ENCODE data around the gene SNX8.

Gene SNX8

DNA sequence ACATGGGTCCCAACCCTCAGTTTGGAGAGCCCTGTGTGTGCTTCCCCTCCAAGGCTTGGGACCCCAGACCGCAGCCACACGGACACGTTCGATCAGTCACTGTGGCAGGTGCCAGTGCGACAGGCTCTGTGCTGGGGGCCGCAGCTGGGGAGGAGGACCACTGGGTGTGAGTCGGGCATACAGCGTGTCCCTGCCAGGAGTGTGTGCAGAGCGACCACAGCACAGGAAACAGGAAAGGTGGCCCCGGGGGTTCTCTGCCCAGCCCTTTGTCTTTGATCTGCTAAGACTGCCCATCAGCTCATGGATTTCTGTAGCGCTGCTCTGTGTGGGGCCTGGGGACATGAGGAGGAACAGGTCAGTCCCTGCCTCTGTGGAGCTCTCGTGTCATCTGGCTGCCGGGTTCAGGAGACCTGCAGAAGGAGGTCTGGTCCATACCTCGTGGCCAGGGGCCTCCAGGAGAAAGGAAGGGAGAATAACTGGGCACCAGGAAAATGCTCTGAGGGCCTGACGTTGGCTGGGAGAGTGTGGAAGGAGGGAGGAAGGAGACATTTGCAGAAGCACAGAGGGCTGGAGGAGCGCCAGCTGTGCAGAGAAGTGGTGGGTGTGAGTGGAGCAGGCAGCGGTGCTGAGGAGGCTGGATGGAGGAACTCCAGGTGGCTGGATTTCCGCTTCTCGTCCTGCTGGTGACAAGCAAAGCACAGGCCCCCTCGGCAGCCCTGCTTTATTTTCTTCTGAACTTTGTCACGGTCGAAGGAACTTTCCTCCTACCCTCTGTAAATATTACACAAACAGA lies 68.2 kb downstream of the SNX8 start:
- FAIRE-seq: no peak
- no peak for DNase-seq (ENCODE audit: insufficient read length, low spot score)

DNA sequence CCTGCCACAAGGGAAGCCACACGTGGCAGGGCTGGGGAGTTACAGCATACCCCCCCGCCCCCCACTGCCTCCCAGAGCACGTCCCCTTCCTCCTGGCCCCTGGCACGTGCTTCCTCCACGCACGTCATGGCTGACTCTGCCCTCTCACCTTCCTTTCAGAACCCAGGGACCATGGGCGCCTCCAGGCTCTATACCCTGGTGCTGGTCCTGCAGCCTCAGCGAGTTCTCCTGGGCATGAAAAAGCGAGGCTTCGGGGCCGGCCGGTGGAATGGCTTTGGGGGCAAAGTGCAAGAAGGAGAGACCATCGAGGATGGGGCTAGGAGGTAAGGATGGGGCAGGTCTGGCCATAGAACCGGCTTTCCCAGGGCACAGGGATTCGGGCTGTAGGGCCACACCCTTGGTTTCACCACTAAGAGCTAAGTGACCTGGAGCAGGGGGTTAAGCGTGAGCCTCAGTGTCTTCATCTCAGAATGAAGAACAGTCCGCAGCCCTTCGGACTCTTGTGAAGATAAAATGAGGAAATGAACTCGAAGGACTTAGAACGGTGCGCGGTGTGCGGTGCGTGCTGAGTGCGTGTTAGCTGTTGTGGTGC lies 69.7 kb downstream of the SNX8 start:
- no peak for FAIRE-seq
- no peak for DNase-seq (ENCODE audit: insufficient read length, low spot score)
- TF ChIP-seq POLR2A (IDR thresholded peaks at IDR 0.05; ENCODE audit: low read depth, low read length): no peak

More for the DNA sequence above, 68.2 kb downstream of the SNX8 start:
- TF ChIP-seq POLR2A (IDR thresholded peaks at IDR 0.05; ENCODE audit: low read depth, low read length): no peak

GRCh38 chr7:2243458-2243857 lies 70.8 kb downstream of the SNX8 start:
- DNase-seq (ENCODE audit: insufficient read length, low spot score): no peak
- no peak for FAIRE-seq
- TF ChIP-seq POLR2A (IDR thresholded peaks at IDR 0.05; ENCODE audit: low read depth, low read length): no peak; the same call in none of the 2 replicates

DNA sequence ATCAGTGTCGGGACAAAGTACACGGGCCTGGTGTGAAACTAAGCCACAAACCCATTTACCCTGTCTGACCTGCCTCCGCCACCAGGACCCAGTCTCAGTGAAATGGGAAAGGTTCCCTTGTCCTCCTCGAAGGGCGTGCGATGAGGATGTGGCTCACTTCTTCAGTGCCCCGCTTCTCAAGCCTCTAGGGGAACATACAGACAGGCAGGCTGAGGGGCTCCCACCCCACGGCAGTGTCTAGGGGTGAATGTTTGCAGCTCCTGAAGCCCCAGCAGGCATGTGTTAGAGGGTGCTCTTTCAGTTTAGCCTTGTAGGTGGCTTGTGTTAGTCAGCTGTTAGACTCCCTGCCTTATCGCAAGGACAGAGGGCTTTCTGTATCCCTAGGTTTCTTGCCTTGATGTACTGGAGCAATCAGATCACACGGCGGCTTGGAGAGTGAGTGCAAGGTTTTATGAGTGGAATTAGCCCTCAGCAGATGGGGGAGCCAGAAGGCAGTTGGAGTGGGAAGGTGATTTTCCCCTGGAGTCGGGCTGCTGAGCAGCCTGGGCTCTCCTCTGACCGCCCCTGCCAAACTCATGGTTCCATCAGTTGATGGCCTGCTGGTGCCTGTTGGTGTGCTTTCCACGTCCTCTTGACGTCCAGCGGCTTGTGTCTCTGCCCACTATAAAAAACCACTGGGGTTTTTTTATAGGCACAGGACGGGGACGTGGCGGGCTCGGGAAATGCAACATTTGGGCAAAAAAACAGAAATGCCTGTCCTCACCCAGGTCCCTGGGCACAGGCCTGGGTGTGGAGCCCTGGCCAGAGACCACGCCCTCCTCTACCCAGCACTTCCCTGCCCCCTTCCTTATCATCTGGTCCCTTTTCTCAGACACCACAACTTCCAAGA lies 71.5 kb downstream of the SNX8 start:
- 0 out of 2 replicates have a peak, but pooled peaks have one; percentile 9 for TF ChIP-seq POLR2A (IDR thresholded peaks at IDR 0.05; ENCODE audit: low read depth, low read length)
- FAIRE-seq: no peak
- peak; percentile 65 for DNase-seq (ENCODE audit: insufficient read length, low spot score)

- FAIRE-seq (no peak), DNase-seq (ENCODE audit: insufficient read length, low spot score) (peak; percentile 98)
These were observed 72.4 kb downstream of the SNX8 start, which contains the start of the genes MRM2 and NUDT1 for GRCh38 chr7:2241580-2242540. Gene MRM2, minus strand, starts transcription at chr7:2242205. Its CDS starts 36 bp downstream, at chr7:2242169. Gene NUDT1, plus strand, starts transcription at chr7:2242226. Its CDS starts 2,349 bp downstream, at chr7:2244575.

GRCh38 chr7:2239242-2239641 lies 75.0 kb downstream of the SNX8 start:
- FAIRE-seq (no peak), DNase-seq (ENCODE audit: insufficient read length, low spot score) (no peak)
- TF ChIP-seq POLR2A (IDR thresholded peaks at IDR 0.05; ENCODE audit: low read depth, low read length): no peak

More at GRCh38 chr7:2241580-2242540, 72.4 kb downstream of the SNX8 start, which contains the start of the genes MRM2 and NUDT1:
- TF ChIP-seq POLR2A (IDR thresholded peaks at IDR 0.05; ENCODE audit: low read depth, low read length): peak; percentile 98

GRCh38 chr7:2237109-2237602 lies 77.1 kb downstream of the SNX8 start:
- no peak for TF ChIP-seq POLR2A (IDR thresholded peaks at IDR 0.05; ENCODE audit: low read depth, low read length)
- FAIRE-seq (no peak), DNase-seq (ENCODE audit: insufficient read length, low spot score) (no peak)

- no peak for TF ChIP-seq POLR2A (IDR thresholded peaks at IDR 0.05; ENCODE audit: low read depth, low read length)
- DNase-seq (ENCODE audit: insufficient read length, low spot score) (no peak), FAIRE-seq (no peak)
These were observed 80.3 kb downstream of the SNX8 start for GRCh38 chr7:2233926-2234325.

DNA sequence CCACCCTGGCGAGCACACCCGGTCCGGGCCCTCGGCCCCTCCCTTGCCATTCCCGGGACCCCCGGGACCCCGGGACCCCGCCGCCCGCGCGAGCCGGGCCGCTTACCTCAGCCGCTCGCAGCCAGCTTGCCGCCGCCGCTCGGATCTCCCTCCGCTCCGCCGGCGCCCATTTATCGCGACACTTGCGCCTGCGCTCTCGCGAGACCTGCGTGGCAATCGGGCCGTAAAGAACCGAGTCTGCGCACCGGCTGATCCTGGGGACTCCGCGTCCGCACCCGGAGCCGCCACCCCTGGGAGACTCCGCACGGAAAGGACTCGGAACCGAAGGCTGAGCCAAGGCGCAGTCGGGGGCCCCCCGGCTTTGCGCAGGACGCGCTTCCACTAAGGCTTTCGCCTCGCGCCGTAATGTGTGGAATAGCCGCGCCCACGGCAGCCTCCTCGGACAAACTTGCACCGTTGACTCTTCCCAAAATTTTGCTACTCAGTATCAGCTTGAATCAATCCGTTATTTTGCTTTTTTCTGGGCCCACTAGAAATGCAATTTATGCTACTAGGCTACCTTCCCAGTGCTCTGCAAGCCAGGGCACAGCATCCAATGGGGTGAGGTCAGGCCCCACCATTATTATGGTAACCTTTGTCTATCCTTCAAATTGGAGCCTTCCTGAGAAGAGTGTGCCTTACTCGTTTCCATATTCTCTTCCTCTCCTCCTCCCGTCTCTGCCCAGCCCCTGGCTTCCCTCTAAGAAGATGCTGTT lies 81.3 kb downstream of the SNX8 start, which contains the start of gene MAD1L1:
Gene MAD1L1 (minus strand): TSS at position 180 of the 755 bp plus-strand sequence. CDS start 2,812 bp downstream, outside the sequence.
- DNase-seq (ENCODE audit: insufficient read length, low spot score) (peak; percentile 100), FAIRE-seq (no peak)
- peak; percentile 96 for TF ChIP-seq POLR2A (IDR thresholded peaks at IDR 0.05; ENCODE audit: low read depth, low read length)

DNA sequence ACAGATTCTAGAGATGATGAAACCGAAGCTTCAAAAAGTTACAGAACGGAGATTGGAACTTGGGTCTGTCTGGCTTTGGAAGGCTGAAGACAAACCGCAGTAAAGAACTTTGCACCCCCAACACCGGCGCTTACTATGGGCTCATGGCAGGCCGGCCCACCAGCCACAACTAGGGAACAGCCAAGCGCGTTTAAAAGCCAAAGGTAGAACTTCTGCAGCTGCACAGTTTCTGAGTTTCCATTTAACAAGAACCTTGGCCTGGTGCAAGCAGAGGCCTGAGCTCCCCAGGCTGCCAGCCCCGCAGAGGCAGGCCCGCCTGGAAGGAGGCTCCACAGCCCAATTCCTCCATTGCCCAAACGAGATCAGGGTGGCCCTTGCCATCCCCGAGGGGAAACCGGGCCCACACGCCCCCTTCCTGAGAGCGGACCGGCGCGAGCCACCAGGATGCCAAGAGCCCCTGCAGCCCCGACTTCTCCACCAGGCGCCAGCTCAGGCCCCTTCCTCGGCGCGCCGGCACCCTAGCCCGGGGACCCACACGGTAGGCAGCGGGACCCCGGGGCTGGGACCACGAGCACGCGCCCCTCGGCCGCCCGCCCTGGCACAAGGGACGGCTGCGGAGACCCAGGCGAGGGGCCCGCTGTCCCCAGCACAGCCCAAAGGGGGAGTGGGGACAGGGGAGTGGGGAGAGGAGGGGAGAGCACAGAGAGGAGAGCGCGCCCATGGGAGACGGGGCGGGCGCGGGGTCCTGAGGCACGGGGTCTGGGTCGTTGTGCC lies 82.1 kb downstream of the SNX8 start:
- FAIRE-seq (no peak), DNase-seq (ENCODE audit: insufficient read length, low spot score) (peak; percentile 71)
- TF ChIP-seq POLR2A (IDR thresholded peaks at IDR 0.05; ENCODE audit: low read depth, low read length): no peak

GRCh38 chr7:2230882-2231281 lies 83.4 kb downstream of the SNX8 start:
- no peak for FAIRE-seq
- no peak for TF ChIP-seq POLR2A (IDR thresholded peaks at IDR 0.05; ENCODE audit: low read depth, low read length)
- no peak for DNase-seq (ENCODE audit: insufficient read length, low spot score)
